Mucosa of rectum (tissue), 2 donors: ENCODE measurements around the gene PLXNA4.

ENCODE experiments used
- H3K27ac ChIP-seq, 2 donors: one replicate each; pipeline ENCODE4 v1.7.0; 2013; ENCODE audit warnings: inconsistent platforms in 2 of 2, low read depth in 2 of 2, low read length in 2 of 2
- H3K27me3 ChIP-seq, 2 donors: one replicate each; pipeline ENCODE4 v1.7.0; 2013; ENCODE audit warnings: low read length in 2 of 2; ENCODE audit not compliant: control insufficient read depth in 2 of 2, insufficient read depth in 2 of 2
- H3K36me3 ChIP-seq, 2 donors: one replicate each; pipeline ENCODE4 v1.7.0; 2013; ENCODE audit warnings: low read length in 2 of 2; ENCODE audit not compliant: control insufficient read depth in 2 of 2, insufficient read depth in 2 of 2
- H3K4me1 ChIP-seq, 2 donors: one replicate each; pipeline ENCODE4 v1.7.0; 2013; ENCODE audit warnings: low read length in 2 of 2, mild to moderate bottlenecking in 1 of 2; ENCODE audit not compliant: control insufficient read depth in 2 of 2, insufficient read depth in 2 of 2
- H3K4me3 ChIP-seq, 2 donors: one replicate each; pipeline ENCODE4 v1.7.0; 2013; ENCODE audit warnings: low read length in 2 of 2
- H3K9ac ChIP-seq, 2 donors: one replicate each; pipeline ENCODE4 v1.7.0; 2013; ENCODE audit warnings: low read length in 2 of 2, low read depth in 1 of 2, mild to moderate bottlenecking in 1 of 2
- H3K9me3 ChIP-seq, 2 donors: one replicate each; pipeline ENCODE4 v1.7.0; 2013; ENCODE audit warnings: low read length in 2 of 2; ENCODE audit not compliant: control insufficient read depth in 2 of 2
- donor health status: healthy.
- donor health status: Normal muscosa, but diverticular disease.

PLXNA4 gene

DNA sequence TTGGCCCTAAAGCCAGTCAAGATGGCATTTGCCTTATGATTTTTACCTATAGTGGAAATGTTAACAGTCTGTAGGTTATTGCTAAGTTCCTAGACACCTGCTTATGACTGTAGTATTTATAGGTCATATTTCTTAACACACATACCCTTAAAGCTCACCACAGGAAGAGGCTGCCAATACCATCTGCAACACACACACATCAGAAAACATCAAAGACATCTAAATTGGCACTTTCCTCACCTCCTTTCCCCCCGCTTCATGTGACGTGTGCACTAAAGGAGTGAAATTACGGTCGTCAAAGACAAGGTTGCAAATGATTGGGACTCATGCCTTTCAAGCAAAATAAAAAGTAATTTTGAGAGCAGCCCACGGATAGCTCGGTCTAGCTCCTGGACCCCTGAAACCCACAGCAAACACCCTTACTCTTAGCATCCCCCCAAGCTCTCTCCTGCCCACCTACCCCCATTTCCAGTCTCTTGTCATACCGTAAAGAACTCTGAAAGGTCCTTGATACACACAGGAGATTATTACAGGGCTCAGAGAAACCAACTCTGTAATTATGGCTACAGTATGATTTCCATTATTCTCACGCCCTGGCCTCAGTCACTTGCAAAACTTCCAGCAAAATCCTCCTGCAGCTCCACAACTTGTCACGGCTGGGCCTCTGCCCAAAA, 90.5 kb downstream of the PLXNA4 start:
- no peaks in the 10 kb centered on the region for H3K36me3 ChIP-seq
- no peak overlapping the region for H3K9ac ChIP-seq
- H3K27me3 ChIP-seq: no peaks in the 10 kb centered on the region
- H3K4me1 ChIP-seq: peaks cover 0 to 2% of the 10 kb centered on the region in 2 donors
- H3K27ac ChIP-seq: no peak overlapping the region
- no peak overlapping the region for H3K4me3 ChIP-seq
- H3K9me3 ChIP-seq: no peaks in the 10 kb centered on the region

DNA sequence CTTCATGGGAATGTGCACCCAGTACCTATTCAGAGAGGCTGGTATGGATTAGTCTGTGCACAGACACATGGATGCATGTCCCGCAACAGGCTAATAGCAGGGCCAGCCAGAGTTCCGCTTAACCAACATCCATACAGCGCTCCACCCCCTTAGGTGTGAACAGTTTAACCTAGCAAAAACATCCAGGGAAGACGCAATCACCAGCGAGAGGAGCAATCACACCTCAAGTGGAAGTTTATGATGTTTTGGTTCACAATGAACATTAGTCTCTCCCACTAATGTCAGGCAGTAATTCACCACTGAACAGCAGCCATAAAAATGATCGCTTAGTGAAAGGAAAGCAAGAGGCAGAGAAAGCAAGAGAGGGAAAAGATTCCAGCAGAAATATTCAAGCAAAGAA, 91.1 kb downstream of the PLXNA4 start:
- H3K4me3 ChIP-seq: no peak overlapping the region
- no peaks in the 10 kb centered on the region for H3K36me3 ChIP-seq
- H3K9me3 ChIP-seq: no peaks in the 10 kb centered on the region
- no peak overlapping the region for H3K9ac ChIP-seq
- H3K27me3 ChIP-seq: no peaks in the 10 kb centered on the region
- H3K27ac ChIP-seq: no peak overlapping the region
- peaks cover 0 to 2% of the 10 kb centered on the region in 2 donors for H3K4me1 ChIP-seq

DNA sequence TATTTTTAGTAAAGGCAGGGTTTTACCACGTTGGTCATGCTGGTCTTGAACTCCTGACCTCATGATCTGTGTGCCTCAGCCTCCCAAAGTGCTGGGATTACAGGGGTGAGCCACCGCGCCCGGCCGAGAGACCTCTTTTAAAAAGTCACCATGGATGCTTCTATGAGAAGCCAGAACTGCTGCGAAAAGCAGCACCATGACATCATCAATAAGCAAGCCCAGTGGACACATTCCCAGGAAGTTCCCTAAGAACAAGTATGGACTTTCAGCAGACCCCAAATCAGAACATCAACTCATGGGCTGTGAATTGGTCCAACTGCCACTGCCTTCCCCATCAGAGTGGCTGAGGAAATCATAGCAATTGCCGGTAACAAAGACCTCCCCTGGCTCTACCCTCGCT, 93.4 kb downstream of the PLXNA4 start:
- H3K27ac ChIP-seq: no peak overlapping the region
- no peaks in the 10 kb centered on the region for H3K9me3 ChIP-seq
- H3K4me3 ChIP-seq: no peak overlapping the region
- no peaks in the 10 kb centered on the region for H3K27me3 ChIP-seq
- H3K9ac ChIP-seq: no peak overlapping the region
- no peaks in the 10 kb centered on the region for H3K36me3 ChIP-seq
- H3K4me1 ChIP-seq: peaks cover 0 to 2% of the 10 kb centered on the region in 2 donors

DNA sequence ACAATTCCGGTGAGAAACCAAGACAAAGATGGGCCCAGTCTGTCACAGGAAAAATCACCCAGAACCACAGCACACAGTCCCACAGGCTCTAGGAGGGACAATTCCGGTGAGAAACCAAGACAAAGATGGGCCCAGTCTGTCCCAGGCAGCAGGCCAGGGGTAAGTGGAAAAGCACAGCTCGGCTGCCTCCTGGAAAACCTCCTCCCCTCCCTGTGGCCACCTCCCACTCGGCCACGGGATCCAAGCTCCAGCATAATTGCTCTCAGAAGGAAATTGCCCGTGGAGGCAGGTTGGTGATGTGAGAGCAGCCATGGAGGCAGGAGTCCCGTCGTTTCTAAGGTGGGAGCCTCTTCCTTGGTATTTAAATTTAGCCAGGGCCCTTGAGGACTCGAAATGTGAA, 95.7 kb downstream of the PLXNA4 start:
- Histone ChIP-seq H3K27ac (no peak overlapping the region), H3K27me3 (no peaks in the 10 kb centered on the region), H3K9ac (no peak overlapping the region), H3K9me3 (no peaks in the 10 kb centered on the region), H3K4me3 (no peak overlapping the region), H3K4me1 (no peaks in the 10 kb centered on the region), H3K36me3 (no peaks in the 10 kb centered on the region)

DNA sequence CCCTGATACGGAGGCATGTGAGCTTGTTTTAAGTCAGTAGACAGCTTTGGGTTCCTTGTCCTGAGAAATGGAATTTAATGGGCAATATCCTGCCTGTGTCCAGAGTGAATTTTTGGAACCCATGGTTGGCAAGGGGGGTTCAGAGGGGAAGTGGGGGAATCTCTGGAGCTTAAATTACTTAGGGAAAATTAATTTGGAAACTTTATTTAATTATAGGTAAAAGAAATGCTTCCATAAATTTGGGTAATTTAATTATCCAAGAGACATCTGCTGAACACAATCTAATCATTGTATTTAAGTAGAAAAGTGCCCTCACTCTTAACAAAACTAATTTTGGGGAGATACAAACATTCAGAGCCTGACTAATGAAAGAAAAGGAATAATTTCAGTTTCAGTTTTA, 99.7 kb downstream of the PLXNA4 start:
- Histone ChIP-seq H3K27me3 (peaks cover 0 to 2% of the 10 kb centered on the region in 2 donors), H3K36me3 (no peaks in the 10 kb centered on the region), H3K4me1 (no peaks in the 10 kb centered on the region), H3K9ac (no peak overlapping the region), H3K27ac (no peak overlapping the region), H3K9me3 (no peaks in the 10 kb centered on the region), H3K4me3 (no peak overlapping the region)

DNA sequence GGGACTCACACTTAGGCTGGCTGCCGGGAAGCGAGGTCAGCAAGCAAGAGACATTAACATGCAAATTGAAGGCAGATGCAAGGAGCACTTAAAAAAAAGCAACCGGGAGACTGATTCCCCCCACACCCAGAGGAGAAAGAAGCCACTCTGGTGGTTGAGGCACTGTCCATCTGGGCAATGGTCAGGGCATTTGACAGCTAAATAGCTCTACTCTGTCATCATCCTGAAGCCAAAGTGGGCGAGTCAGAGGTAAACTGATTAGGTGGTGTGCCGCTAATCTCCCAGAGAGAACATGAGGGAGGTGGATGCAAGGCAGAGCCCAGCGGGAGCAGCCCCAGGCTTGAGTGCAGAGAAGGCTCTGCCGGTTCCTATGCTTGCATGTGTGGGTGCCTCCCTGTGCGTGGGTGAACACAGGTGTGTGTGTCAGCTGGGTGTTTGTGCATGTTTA, 100.6 kb downstream of the PLXNA4 start:
- Histone ChIP-seq H3K9ac (no peak overlapping the region), H3K4me1 (no peaks in the 10 kb centered on the region), H3K9me3 (no peaks in the 10 kb centered on the region), H3K27ac (no peak overlapping the region), H3K36me3 (no peaks in the 10 kb centered on the region), H3K27me3 (peaks cover 0 to 2% of the 10 kb centered on the region in 2 donors), H3K4me3 (no peak overlapping the region)

DNA sequence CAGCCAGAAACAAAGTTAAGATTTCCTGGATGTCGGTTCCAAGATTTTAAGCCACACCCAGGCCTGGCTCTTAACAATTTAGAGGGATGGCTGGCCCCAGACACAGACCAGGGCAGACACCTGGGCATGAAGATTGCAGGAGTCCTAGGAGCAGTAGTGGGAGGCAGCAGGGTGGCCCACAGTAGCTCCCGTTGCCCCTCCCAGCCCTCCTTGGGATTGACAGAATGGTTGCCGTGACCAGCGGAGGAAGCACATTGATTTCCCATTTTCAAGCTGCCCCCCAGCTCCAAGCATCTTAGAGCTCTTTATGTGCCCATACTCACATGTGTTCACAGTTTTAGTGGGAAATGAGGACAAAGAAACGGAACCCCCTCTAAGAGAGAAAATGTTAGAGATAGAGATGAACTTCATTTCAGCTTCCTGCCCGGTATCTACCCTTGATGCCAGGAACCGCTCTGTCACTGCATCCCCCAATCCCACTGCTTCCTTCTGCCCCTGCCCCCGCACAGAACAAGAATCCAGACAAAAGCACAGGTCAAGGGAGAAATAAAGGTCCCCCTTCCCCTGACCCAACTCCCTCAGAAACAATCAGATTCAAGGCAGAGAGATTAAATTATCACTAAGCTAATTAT, 101.1 kb downstream of the PLXNA4 start:
- no peaks in the 10 kb centered on the region for H3K4me1 ChIP-seq
- no peaks in the 10 kb centered on the region for H3K36me3 ChIP-seq
- H3K9me3 ChIP-seq: no peaks in the 10 kb centered on the region
- H3K27ac ChIP-seq: no peak overlapping the region
- no peak overlapping the region for H3K4me3 ChIP-seq
- H3K9ac ChIP-seq: no peak overlapping the region
- peaks cover 0 to 2% of the 10 kb centered on the region in 2 donors for H3K27me3 ChIP-seq

DNA sequence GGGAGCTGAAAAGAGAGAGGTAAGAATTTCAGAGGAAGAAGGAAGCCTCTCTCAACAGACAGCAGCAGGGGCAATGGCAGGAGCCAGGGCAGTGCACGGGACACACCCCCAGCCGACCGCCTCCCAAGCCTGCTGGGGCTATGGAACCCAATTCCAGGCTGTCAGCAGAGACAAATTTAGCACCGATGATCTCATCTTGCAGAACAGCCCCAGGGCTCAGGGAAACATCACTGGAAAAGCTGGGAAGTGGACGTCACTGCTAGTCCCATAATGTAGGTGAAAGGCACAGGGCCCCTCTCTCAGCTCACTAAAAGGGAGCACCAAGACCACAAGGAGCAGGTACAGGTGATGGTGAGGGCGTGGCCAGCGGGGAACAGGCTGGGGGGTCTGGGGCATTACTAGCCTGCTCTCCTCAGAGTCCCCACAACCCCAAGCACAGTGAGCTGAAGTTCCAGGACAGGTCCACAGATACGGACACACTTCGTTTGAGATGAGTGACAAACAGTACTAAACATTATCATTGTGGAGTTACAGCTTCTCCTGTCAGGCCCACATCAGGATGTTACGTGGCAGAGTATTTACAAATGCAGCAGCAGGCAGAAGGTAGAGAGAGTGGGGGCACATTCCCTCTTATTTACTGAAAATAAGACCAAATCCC, 103.7 kb downstream of the PLXNA4 start:
- no peak overlapping the region for H3K4me3 ChIP-seq
- H3K4me1 ChIP-seq: no peaks in the 10 kb centered on the region
- H3K27me3 ChIP-seq: peaks cover 0 to 2% of the 10 kb centered on the region in 2 donors
- H3K9me3 ChIP-seq: no peaks in the 10 kb centered on the region
- no peaks in the 10 kb centered on the region for H3K36me3 ChIP-seq
- H3K9ac ChIP-seq: no peak overlapping the region
- no peak overlapping the region for H3K27ac ChIP-seq

DNA sequence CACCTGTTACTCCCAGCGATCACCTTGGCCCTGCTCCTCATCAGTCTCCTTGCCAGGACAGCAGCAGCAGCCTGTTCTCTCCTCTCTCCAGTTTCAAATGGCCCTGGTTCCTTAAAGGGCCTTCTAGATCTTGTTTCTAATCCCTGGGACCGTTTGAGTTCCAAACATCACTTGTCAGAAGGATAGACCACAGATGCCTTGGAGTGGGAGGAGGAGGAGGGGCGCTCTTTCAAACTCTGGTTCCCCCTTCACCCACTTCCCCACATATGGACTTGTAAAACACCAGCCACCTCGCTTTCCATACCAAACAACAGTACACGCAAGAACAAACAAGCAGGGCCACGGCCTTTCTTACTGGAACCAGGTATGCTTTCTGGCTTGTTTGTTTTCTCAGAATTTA, 104.8 kb downstream of the PLXNA4 start:
- no peak overlapping the region for H3K4me3 ChIP-seq
- no peak overlapping the region for H3K9ac ChIP-seq
- peaks cover 0 to 2% of the 10 kb centered on the region in 2 donors for H3K27me3 ChIP-seq
- no peaks in the 10 kb centered on the region for H3K9me3 ChIP-seq
- H3K27ac ChIP-seq: no peak overlapping the region
- no peaks in the 10 kb centered on the region for H3K36me3 ChIP-seq
- H3K4me1 ChIP-seq: no peaks in the 10 kb centered on the region

DNA sequence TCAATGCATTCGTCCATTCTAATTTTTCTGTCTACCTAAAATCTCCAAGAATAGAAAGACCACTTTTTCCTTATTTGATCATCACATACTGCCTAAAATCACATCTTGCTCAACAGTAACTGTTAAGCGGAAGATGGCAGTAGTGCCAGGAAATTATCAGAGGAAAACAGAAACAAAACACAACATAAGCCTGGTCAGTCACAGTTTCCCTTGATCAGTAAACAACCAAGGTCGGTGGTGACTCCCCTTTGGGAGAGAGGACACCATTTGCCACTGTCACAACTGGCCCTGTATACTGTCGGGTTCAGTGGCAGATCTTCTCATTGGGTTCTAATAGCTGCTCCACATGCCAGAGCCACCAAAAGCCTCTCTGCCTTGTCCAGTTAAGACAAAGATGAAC, 106.6 kb downstream of the PLXNA4 start:
- no peaks in the 10 kb centered on the region for H3K27me3 ChIP-seq
- H3K9me3 ChIP-seq: no peaks in the 10 kb centered on the region
- H3K9ac ChIP-seq: no peak overlapping the region
- H3K4me3 ChIP-seq: no peak overlapping the region
- H3K4me1 ChIP-seq: no peaks in the 10 kb centered on the region
- H3K27ac ChIP-seq: no peak overlapping the region
- no peaks in the 10 kb centered on the region for H3K36me3 ChIP-seq
